CD4-positive, alpha-beta T cell treated with Interleukin-6 at 100 ng/mL for 8 hours (primary cell): ENCODE measurements around the gene MYOZ2.
"Not testable (repeated sequence)": the region's sequence is repeated elsewhere in the genome, so short reads cannot be mapped to it uniquely, and the experiment has no call there.

Source experiments
- DNase-seq: peaks from one replicate; pipeline ENCODE4 v3.0.0-alpha.2; 2020; ENCODE audit warnings: mixed read lengths, low spot score

Gene MYOZ2

GRCh38 chr4:119128148-119128547 is 7.5 kb upstream of the MYOZ2 start:
- DNase-seq, result no peak

- no peak for DNase-seq
Measured at GRCh38 chr4:119130365-119131065, 5.1 kb upstream of the MYOZ2 start.

- no peak for DNase-seq
Measured at GRCh38 chr4:119131164-119131563, 4.5 kb upstream of the MYOZ2 start.

- DNase-seq, result no peak
Measured at GRCh38 chr4:119132306-119132705, 3.3 kb upstream of the MYOZ2 start.

- DNase-seq, result no peak
Measured at GRCh38 chr4:119136546-119136945, 914 bp downstream of the MYOZ2 start.

- DNase-seq, result no peak
Measured at GRCh38 chr4:119138046-119138445, 2.4 kb downstream of the MYOZ2 start.

GRCh38 chr4:119139311-119139710 is 3.7 kb downstream of the MYOZ2 start:
- DNase-seq, result no peak

GRCh38 chr4:119139822-119140252 is 4.2 kb downstream of the MYOZ2 start:
- peak; percentile 35 for DNase-seq

GRCh38 chr4:119141283-119141682 is 5.7 kb downstream of the MYOZ2 start:
- DNase-seq, result not testable (repeated sequence)

- DNase-seq, result no peak
Measured at GRCh38 chr4:119142833-119143232, 7.2 kb downstream of the MYOZ2 start.

- DNase-seq, result not testable (repeated sequence)
Measured at GRCh38 chr4:119143341-119143740, 7.7 kb downstream of the MYOZ2 start.

GRCh38 chr4:119149110-119149509 is 13.5 kb downstream of the MYOZ2 start:
- no peak for DNase-seq

GRCh38 chr4:119151161-119151560 is 15.5 kb downstream of the MYOZ2 start:
- no peak for DNase-seq

GRCh38 chr4:119152741-119153140 is 17.1 kb downstream of the MYOZ2 start:
- DNase-seq, result no peak

GRCh38 chr4:119162174-119162573 is 26.5 kb downstream of the MYOZ2 start:
- DNase-seq, result no peak

- DNase-seq, result no peak
Measured at GRCh38 chr4:119165767-119166166, 30.1 kb downstream of the MYOZ2 start.

GRCh38 chr4:119170195-119170594 is 34.6 kb downstream of the MYOZ2 start:
- DNase-seq, result no peak

GRCh38 chr4:119172223-119172622 is 36.6 kb downstream of the MYOZ2 start:
- DNase-seq, result no peak

- not testable (repeated sequence) for DNase-seq
Measured at GRCh38 chr4:119173729-119174361, 38.2 kb downstream of the MYOZ2 start.

GRCh38 chr4:119179011-119179410 is 43.4 kb downstream of the MYOZ2 start:
- no peak for DNase-seq

GRCh38 chr4:119184128-119184527 is 48.5 kb downstream of the MYOZ2 start:
- DNase-seq, result no peak

GRCh38 chr4:119189638-119190037 is 54.0 kb downstream of the MYOZ2 start:
- no peak for DNase-seq

- no peak for DNase-seq
Measured at GRCh38 chr4:119190354-119190753, 54.7 kb downstream of the MYOZ2 start.

GRCh38 chr4:119191505-119191904 is 55.9 kb downstream of the MYOZ2 start:
- DNase-seq, result no peak
